GM12891 (cell line): ENCODE data around the gene HDAC9.

Source experiments
- DNase-seq: peaks from one replicate; pipeline ENCODE4 v3.0.0; 2011; ENCODE audit warnings: low spot score; ENCODE audit not compliant: insufficient read length
- FAIRE-seq: peaks from 2 replicates; lab custom pipeline; 2011; peaks lifted over from hg19 to GRCh38; lab: Jason Lieb, UNC
- PAX5 ChIP-seq: IDR thresholded peaks from 2 replicates; pipeline ENCODE4 v1.6.1; 2011; ENCODE audit warnings: low read length, moderate library complexity, mild to moderate bottlenecking; ENCODE audit not compliant: insufficient read depth, severe bottlenecking
- POLR2A ChIP-seq: IDR thresholded peaks from 2 replicates; pipeline ENCODE4 v1.6.1; 2011; ENCODE audit warnings: low read depth, low read length, control low read depth
- POLR2AphosphoS5 ChIP-seq: IDR thresholded peaks from 2 replicates; pipeline ENCODE4 v1.6.1; 2011; ENCODE audit warnings: low read depth, low read length, control low read depth
- POU2F2 ChIP-seq: IDR thresholded peaks from 2 replicates; pipeline ENCODE4 v1.6.1; 2011; ENCODE audit warnings: low read depth, mild to moderate bottlenecking, control low read depth, low read length, moderate library complexity
- SPI1 ChIP-seq: IDR thresholded peaks from 2 replicates; pipeline ENCODE4 v1.6.1; 2011; ENCODE audit warnings: low read depth, low read length, control low read depth
- TAF1 ChIP-seq: IDR thresholded peaks from 2 replicates; pipeline ENCODE4 v1.6.1; 2011; ENCODE audit warnings: low read depth, low read length, control low read depth

The HDAC9 gene

GRCh38 chr7:18655912-18656311, 160.4 kb downstream of the HDAC9 start:
- no peak for FAIRE-seq
- TF ChIP-seq PAX5, result no peak
- TF ChIP-seq POLR2A, result no peak
- TF ChIP-seq POLR2AphosphoS5, result no peak
- no peak for TF ChIP-seq POU2F2
- no peak for TF ChIP-seq TAF1
- no peak for TF ChIP-seq SPI1
- no peak for DNase-seq

DNA sequence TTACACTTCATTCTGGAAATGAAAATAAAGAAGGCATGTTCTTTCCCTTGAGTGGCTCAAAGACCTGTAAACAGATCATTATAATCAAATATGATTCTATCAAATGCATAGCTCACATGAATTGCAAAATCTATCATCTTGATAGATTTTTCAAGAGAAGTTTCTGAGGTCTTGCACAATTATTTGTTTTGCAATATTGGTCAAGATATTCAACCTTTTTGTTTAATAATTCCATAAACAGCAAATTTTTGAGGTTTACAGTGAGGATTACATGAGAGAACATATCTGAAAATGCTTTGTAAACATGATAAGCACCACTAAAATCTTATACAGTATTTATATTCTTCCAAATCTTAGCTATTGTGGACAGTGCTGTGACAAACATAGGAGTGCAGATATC, 160.8 kb downstream of the HDAC9 start:
- FAIRE-seq, result no peak
- TF ChIP-seq PAX5 (no peak), POU2F2 (no peak), SPI1 (no peak), POLR2A (no peak), TAF1 (no peak), POLR2AphosphoS5 (no peak)

GRCh38 chr7:18659746-18660145, 164.2 kb downstream of the HDAC9 start:
- FAIRE-seq (no peak), DNase-seq (no peak)
- TF ChIP-seq TAF1, result no peak
- TF ChIP-seq POLR2AphosphoS5, result no peak
- TF ChIP-seq POLR2A, result no peak

More for the DNA sequence above, 160.8 kb downstream of the HDAC9 start:
- DNase-seq, result no peak

GRCh38 chr7:18663321-18663720, 167.8 kb downstream of the HDAC9 start:
- no peak for TF ChIP-seq SPI1
- no peak for TF ChIP-seq POLR2A
- TF ChIP-seq POU2F2, result no peak
- no peak for TF ChIP-seq POLR2AphosphoS5
- no peak for TF ChIP-seq TAF1
- no peak for TF ChIP-seq PAX5
- no peak for DNase-seq
- FAIRE-seq, result no peak

GRCh38 chr7:18666107-18666728, 170.7 kb downstream of the HDAC9 start:
- DNase-seq (peak; percentile 16), FAIRE-seq (peak; percentile 94)
- no peak for TF ChIP-seq PAX5
- peak; percentile 37; the same call in 1 of the 2 replicates for TF ChIP-seq SPI1

GRCh38 chr7:18667466-18667865, 171.9 kb downstream of the HDAC9 start:
- DNase-seq (no peak), FAIRE-seq (no peak)
- TF ChIP-seq PAX5 (no peak), SPI1 (0 out of 2 replicates have a peak, but pooled peaks have one; percentile 3)

- TF ChIP-seq POLR2AphosphoS5 (no peak), POU2F2 (no peak), POLR2A (no peak), SPI1 (no peak)
- DNase-seq (no peak), FAIRE-seq (no peak)
Observed at GRCh38 chr7:18671176-18671575, 175.6 kb downstream of the HDAC9 start.

DNA sequence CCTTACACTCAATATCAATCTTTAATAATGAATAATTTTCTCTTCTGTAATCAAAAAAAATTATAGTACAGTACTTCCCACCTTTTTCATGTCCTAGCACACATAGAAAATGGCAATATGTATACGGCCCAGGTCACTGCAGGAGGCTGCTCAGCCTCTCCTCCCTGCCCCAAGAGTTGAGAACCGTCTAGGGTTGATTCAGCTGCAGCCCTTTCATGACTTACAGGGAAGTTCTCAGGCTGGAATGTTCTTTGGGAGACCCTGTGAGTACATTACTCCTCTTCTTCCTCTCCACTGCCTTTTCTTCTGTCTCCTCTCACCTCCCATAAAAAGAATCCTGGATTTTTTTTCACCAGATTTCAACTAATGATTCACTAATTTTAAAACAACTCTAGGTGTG, 180.0 kb downstream of the HDAC9 start:
- DNase-seq, result no peak
- no peak for FAIRE-seq
- TF ChIP-seq POLR2A (no peak), SPI1 (no peak), POU2F2 (no peak), POLR2AphosphoS5 (no peak), TAF1 (no peak), PAX5 (no peak)

- DNase-seq (no peak), FAIRE-seq (no peak)
- TF ChIP-seq POU2F2 (no peak), SPI1 (no peak), POLR2A (no peak), TAF1 (no peak), POLR2AphosphoS5 (no peak), PAX5 (no peak)
Observed at GRCh38 chr7:18679261-18679660, 183.7 kb downstream of the HDAC9 start.

DNA sequence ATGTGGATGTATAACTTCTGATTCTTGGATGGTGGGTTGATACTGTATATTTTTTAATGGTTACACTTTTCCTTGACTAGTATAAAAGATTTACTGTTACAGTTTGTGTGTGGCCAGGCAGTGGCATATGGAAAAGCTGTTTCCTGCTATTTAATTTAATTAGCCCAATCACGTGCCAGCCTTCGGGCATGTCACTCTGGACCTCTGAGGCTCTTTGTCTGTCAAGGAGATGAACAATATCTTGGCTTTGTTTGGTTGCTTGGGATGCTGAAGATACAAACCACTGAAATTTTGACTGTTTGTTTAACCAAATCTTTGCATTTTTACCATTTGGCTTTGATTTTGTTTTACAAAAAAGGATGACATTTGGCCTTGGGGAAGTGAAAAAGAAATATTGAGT, 185.0 kb downstream of the HDAC9 start:
- DNase-seq, result no peak
- TF ChIP-seq POU2F2, result no peak
- no peak for TF ChIP-seq PAX5
- no peak for TF ChIP-seq SPI1
- TF ChIP-seq TAF1, result no peak
- no peak for TF ChIP-seq POLR2AphosphoS5
- no peak for TF ChIP-seq POLR2A
- FAIRE-seq, result no peak

DNA sequence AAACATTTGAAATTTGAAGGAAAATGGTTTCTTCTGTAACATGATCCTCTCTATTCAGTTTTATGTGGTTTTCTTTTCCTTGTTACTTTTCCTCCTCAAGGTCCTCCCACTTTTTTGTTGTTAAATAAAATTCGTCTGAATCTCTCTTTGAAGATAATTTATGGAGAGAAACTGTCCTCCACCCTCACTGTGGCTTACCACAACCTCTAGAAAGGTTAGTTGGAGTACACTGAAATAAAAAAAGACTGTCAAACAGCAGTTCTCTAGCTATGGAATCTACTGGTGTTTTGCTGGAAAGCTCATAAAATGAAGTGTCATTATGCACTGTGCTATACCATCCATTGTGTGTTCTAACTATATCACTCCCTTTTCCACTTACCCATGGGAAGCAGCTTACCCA, 189.4 kb downstream of the HDAC9 start:
- FAIRE-seq, result no peak
- no peak for TF ChIP-seq POLR2A
- no peak for TF ChIP-seq POU2F2
- DNase-seq, result no peak

GRCh38 chr7:18685971-18686370, 190.4 kb downstream of the HDAC9 start:
- FAIRE-seq (no peak), DNase-seq (no peak)
- TF ChIP-seq SPI1 (no peak), POLR2AphosphoS5 (no peak), POLR2A (no peak), TAF1 (no peak), PAX5 (no peak), POU2F2 (no peak)
